ENCODE results near the gene SEC14L5.
A peak's percentile ranks its signal among the peaks of the same experiment; 100 is the strongest.

The SEC14L5 gene

GRCh38 chr16:5033256-5034166 lies 75.4 kb downstream of the SEC14L5 start, which contains the start of gene NAGPA:
Gene NAGPA, minus strand, starts transcription at chr16:5033935. Its CDS starts 21 bp downstream, at chr16:5033914.
- DNase-seq (ENCODE audit: low read depth), result peak; percentile 84
- TF ChIP-seq POLR2A (IDR thresholded peaks at IDR 0.05; ENCODE audit: extremely low read depth, insufficient read length) (no peak), MYC (IDR thresholded peaks at IDR 0.05; ENCODE audit: low read depth, low read length) (peak; percentile 60), MAX (IDR thresholded peaks at IDR 0.05; ENCODE audit: low read depth, low read length) (peak; percentile 94)
- H3K4me3 ChIP-seq (ENCODE audit: low read depth, low read length), result peak within 1 kb of the TSS; percentile 80

- TF ChIP-seq POLR2A (IDR thresholded peaks at IDR 0.05; ENCODE audit: extremely low read depth, insufficient read length), result no peak
- TF ChIP-seq CTCF (IDR thresholded peaks at IDR 0.05; ENCODE audit: low read depth, low read length), result no peak
- TF ChIP-seq MAX (IDR thresholded peaks at IDR 0.05; ENCODE audit: low read depth, low read length), result no peak
- no peak for TF ChIP-seq MYC (IDR thresholded peaks at IDR 0.05; ENCODE audit: low read depth, low read length)
- peak overlapping the region; percentile 80 for H3K4me3 ChIP-seq (ENCODE audit: low read depth, low read length)
- no peak for DNase-seq (ENCODE audit: low read depth)
These were observed 76.0 kb downstream of the SEC14L5 start for GRCh38 chr16:5034167-5034523.

GRCh38 chr16:5035909-5036227 lies 77.7 kb downstream of the SEC14L5 start:
- DNase-seq (ENCODE audit: low read depth), result no peak

GRCh38 chr16:5036228-5037156 lies 78.4 kb downstream of the SEC14L5 start:
- DNase-seq (ENCODE audit: low read depth), result no peak
- TF ChIP-seq MAX (IDR thresholded peaks at IDR 0.05; ENCODE audit: low read depth, low read length) (no peak), MYC (IDR thresholded peaks at IDR 0.05; ENCODE audit: low read depth, low read length) (no peak), POLR2A (IDR thresholded peaks at IDR 0.05; ENCODE audit: extremely low read depth, insufficient read length) (no peak), CTCF (IDR thresholded peaks at IDR 0.05; ENCODE audit: low read depth, low read length) (no peak)
- no peak overlapping the region for H3K4me3 ChIP-seq (ENCODE audit: low read depth, low read length)

More at GRCh38 chr16:5035909-5036227, 77.7 kb downstream of the SEC14L5 start:
- TF ChIP-seq MYC (IDR thresholded peaks at IDR 0.05; ENCODE audit: low read depth, low read length), result no peak
- TF ChIP-seq POLR2A (IDR thresholded peaks at IDR 0.05; ENCODE audit: extremely low read depth, insufficient read length), result no peak
- TF ChIP-seq MAX (IDR thresholded peaks at IDR 0.05; ENCODE audit: low read depth, low read length), result no peak
- no peak for TF ChIP-seq CTCF (IDR thresholded peaks at IDR 0.05; ENCODE audit: low read depth, low read length)
- no peak overlapping the region for H3K4me3 ChIP-seq (ENCODE audit: low read depth, low read length)

- no peak overlapping the region for H3K4me3 ChIP-seq (ENCODE audit: low read depth, low read length)
- TF ChIP-seq POLR2A (IDR thresholded peaks at IDR 0.05; ENCODE audit: extremely low read depth, insufficient read length) (no peak), MYC (IDR thresholded peaks at IDR 0.05; ENCODE audit: low read depth, low read length) (no peak), MAX (IDR thresholded peaks at IDR 0.05; ENCODE audit: low read depth, low read length) (no peak), CTCF (IDR thresholded peaks at IDR 0.05; ENCODE audit: low read depth, low read length) (no peak)
- no peak for DNase-seq (ENCODE audit: low read depth)
These were observed 82.3 kb downstream of the SEC14L5 start for GRCh38 chr16:5040451-5040850.

Data from NB4 (cell line).